COR-L47 (cell line): Measurements from ENCODE around the gene HBM.
"Not testable (repeated sequence)": the region's sequence is repeated elsewhere in the genome, so short reads cannot be mapped to it uniquely, and the experiment has no call there.

Source experiments
- DNase-seq: peaks from one replicate; lab custom pipeline; 2025; lab: John Stamatoyannopoulos, UW

Gene HBM

DNA sequence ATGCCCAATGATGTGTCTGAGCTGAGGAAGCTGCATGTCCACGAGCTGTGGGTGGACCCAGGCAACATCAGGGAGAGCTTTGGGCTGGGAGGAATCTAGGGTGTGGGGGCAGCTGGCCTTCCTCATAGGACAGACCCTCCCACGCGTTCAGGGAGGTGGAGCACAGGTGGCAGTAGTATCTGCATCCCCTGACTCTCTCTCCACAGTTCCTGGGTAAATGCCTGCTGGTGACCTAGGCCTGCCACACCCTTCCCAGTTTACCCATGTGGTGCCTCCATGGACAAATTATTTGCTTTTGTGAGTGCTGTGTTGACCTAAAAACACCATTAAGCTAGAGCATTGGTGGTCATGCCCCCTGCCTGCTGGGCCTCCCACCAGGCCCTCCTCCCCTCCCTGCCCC, 3.2 kb downstream of the HBM start:
- DNase-seq: no peak

DNA sequence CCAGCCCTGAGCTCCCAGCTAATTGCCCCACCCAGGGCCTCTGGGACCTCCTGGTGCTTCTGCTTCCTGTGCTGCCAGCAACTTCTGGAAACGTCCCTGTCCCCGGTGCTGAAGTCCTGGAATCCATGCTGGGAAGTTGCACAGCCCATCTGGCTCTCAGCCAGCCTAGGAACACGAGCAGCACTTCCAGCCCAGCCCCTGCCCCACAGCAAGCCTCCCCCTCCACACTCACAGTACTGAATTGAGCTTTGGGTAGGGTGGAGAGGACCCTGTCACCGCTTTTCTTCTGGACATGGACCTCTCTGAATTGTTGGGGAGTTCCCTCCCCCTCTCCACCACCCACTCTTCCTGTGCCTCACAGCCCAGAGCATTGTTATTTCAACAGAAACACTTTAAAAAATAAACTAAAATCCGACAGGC, 4.3 kb downstream of the HBM start:
- not testable (repeated sequence) for DNase-seq

DNA sequence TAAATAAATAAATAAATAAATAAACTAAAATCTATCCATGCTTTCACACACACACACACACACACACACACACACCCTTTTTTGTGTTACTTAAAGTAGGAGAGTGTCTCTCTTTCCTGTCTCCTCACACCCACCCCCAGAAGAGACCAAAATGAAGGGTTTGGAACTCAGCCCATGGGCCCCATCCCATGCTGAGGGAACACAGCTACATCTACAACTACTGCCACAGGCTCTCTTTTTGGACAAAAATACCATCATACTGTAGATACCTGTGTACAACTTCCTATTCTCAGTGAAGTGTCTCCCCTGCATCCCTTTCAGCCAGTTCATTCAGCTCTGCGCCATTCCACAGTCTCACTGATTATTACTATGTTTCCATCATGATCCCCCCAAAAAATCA, 5.0 kb downstream of the HBM start:
- DNase-seq: no peak

DNA sequence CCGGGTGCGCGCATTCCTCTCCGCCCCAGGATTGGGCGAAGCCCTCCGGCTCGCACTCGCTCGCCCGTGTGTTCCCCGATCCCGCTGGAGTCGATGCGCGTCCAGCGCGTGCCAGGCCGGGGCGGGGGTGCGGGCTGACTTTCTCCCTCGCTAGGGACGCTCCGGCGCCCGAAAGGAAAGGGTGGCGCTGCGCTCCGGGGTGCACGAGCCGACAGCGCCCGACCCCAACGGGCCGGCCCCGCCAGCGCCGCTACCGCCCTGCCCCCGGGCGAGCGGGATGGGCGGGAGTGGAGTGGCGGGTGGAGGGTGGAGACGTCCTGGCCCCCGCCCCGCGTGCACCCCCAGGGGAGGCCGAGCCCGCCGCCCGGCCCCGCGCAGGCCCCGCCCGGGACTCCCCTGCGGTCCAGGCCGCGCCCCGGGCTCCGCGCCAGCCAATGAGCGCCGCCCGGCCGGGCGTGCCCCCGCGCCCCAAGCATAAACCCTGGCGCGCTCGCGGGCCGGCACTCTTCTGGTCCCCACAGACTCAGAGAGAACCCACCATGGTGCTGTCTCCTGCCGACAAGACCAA, 6.7 kb downstream of the HBM start, which contains the start of gene HBA2:
Gene HBA2 (plus strand): TSS at position 503 of the 568 bp plus-strand sequence. CDS start 37 bp downstream, at position 540.
- DNase-seq: not testable (repeated sequence)

DNA sequence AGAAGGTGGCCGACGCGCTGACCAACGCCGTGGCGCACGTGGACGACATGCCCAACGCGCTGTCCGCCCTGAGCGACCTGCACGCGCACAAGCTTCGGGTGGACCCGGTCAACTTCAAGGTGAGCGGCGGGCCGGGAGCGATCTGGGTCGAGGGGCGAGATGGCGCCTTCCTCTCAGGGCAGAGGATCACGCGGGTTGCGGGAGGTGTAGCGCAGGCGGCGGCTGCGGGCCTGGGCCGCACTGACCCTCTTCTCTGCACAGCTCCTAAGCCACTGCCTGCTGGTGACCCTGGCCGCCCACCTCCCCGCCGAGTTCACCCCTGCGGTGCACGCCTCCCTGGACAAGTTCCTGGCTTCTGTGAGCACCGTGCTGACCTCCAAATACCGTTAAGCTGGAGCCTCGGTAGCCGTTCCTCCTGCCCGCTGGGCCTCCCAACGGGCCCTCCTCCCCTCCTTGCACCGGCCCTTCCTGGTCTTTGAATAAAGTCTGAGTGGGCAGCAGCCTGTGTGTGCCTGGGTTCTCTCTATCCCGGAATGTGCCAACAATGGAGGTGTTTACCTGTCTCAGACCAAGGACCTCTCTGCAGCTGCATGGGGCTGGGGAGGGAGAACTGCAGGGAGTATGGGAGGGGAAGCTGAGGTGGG, 7.6 kb downstream of the HBM start:
- DNase-seq: not testable (repeated sequence)

DNA sequence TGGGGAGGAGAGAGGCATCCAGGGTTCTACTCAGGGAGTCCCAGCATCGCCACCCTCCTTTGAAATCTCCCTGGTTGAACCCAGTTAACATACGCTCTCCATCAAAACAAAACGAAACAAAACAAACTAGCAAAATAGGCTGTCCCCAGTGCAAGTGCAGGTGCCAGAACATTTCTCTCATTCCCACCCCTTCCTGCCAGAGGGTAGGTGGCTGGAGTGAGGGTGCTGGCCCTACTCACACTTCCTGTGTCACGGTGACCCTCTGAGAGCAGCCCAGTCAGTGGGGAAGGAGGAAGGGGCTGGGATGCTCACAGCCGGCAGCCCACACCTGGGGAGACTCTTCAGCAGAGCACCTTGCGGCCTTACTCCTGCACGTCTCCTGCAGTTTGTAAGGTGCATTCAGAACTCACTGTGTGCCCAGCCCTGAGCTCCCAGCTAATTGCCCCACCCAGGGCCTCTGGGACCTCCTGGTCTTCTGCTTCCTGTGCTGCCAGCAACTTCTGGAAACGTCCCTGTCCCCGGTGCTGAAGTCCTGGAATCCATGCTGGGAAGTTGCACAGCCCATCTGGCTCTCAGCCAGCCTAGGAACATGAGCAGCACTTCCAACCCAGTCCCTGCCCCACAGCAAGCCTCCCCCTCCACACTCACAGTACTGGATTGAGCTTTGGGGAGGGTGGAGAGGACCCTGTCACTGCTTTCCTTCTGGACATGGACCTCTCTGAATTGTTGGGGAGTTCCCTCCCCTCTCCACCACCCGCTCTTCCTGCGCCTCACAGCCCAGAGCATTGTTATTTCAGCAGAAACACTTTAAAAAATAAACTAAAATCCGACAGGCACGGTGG, 8.4 kb downstream of the HBM start:
- DNase-seq: not testable (repeated sequence)

DNA sequence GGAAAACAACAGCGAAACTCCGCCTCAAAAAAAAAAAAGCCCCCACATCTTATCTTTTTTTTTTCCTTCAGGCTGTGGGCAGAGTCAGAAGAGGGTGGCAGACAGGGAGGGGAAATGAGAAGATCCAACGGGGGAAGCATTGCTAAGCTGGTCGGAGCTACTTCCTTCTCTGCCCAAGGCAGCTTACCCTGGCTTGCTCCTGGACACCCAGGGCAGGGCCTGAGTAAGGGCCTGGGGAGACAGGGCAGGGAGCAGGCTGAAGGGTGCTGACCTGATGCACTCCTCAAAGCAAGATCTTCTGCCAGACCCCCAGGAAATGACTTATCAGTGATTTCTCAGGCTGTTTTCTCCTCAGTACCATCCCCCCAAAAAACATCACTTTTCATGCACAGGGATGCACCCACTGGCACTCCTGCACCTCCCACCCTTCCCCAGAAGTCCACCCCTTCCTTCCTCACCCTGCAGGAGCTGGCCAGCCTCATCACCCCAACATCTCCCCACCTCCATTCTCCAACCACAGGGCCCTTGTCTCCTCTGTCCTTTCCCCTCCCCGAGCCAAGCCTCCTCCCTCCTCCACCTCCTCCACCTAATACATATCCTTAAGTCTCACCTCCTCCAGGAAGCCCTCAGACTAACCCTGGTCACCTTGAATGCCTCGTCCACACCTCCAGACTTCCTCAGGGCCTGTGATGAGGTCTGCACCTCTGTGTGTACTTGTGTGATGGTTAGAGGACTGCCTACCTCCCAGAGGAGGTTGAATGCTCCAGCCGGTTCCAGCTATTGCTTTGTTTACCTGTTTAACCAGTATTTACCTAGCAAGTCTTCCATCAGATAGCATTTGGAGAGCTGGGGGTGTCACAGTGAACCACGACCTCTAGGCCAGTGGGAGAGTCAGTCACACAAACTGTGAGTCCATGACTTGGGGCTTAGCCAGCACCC, 9.5 kb downstream of the HBM start:
- DNase-seq: no peak

DNA sequence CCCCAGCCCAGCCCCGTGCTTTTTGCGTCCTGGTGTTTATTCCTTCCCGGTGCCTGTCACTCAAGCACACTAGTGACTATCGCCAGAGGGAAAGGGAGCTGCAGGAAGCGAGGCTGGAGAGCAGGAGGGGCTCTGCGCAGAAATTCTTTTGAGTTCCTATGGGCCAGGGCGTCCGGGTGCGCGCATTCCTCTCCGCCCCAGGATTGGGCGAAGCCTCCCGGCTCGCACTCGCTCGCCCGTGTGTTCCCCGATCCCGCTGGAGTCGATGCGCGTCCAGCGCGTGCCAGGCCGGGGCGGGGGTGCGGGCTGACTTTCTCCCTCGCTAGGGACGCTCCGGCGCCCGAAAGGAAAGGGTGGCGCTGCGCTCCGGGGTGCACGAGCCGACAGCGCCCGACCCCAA, 10.2 kb downstream of the HBM start:
- DNase-seq: not testable (repeated sequence)

DNA sequence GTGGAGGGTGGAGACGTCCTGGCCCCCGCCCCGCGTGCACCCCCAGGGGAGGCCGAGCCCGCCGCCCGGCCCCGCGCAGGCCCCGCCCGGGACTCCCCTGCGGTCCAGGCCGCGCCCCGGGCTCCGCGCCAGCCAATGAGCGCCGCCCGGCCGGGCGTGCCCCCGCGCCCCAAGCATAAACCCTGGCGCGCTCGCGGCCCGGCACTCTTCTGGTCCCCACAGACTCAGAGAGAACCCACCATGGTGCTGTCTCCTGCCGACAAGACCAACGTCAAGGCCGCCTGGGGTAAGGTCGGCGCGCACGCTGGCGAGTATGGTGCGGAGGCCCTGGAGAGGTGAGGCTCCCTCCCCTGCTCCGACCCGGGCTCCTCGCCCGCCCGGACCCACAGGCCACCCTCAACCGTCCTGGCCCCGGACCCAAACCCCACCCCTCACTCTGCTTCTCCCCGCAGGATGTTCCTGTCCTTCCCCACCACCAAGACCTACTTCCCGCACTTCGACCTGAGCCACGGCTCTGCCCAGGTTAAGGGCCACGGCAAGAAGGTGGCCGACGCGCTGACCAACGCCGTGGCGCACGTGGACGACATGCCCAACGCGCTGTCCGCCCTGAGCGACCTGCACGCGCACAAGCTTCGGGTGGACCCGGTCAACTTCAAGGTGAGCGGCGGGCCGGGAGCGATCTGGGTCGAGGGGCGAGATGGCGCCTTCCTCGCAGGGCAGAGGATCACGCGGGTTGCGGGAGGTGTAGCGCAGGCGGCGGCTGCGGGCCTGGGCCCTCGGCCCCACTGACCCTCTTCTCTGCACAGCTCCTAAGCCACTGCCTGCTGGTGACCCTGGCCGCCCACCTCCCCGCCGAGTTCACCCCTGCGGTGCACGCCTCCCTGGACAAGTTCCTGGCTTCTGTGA, 11.0 kb downstream of the HBM start, which contains the start of gene HBA1:
Gene HBA1 (plus strand): TSS at position 204 of the 906 bp plus-strand sequence. CDS start 37 bp downstream, at position 241.
- not testable (repeated sequence) for DNase-seq

DNA sequence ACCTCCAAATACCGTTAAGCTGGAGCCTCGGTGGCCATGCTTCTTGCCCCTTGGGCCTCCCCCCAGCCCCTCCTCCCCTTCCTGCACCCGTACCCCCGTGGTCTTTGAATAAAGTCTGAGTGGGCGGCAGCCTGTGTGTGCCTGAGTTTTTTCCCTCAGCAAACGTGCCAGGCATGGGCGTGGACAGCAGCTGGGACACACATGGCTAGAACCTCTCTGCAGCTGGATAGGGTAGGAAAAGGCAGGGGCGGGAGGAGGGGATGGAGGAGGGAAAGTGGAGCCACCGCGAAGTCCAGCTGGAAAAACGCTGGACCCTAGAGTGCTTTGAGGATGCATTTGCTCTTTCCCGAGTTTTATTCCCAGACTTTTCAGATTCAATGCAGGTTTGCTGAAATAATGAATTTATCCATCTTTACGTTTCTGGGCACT, 11.6 kb downstream of the HBM start:
- DNase-seq: no peak

DNA sequence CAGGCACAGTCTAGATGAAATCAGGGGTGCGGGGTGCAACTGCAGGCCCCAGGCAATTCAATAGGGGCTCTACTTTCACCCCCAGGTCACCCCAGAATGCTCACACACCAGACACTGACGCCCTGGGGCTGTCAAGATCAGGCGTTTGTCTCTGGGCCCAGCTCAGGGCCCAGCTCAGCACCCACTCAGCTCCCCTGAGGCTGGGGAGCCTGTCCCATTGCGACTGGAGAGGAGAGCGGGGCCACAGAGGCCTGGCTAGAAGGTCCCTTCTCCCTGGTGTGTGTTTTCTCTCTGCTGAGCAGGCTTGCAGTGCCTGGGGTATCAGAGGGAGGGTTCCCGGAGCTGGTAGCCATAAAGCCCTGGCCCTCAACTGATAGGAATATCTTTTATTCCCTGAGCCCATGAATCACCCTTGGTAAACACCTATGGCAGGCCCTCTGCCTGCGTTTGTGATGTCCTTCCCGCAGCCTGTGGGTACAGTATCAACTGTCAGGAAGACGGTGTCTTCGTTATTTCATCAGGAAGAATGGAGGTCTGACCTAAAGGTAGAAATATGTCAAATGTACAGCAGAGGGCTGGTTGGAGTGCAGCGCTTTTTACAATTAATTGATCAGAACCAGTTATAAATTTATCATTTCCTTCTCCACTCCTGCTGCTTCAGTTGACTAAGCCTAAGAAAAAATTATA, 12.3 kb downstream of the HBM start:
- no peak for DNase-seq

DNA sequence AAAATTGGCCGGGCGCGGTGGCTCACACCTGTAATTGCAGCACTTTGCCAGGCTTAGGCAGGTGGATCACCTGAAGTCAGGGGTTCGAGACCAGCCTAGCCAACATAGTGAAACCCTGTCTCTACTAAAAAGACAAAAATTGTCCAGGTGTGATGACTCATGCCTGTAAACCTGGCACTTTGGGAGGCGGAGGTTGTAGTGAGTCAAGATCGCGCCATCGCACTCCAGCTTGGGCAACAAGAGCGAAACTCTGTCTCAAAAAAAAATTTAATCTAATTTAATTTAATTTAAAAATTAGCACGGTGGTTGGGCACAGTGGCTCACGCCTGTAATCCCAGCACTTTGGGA, 12.9 kb downstream of the HBM start:
- no peak for DNase-seq

DNA sequence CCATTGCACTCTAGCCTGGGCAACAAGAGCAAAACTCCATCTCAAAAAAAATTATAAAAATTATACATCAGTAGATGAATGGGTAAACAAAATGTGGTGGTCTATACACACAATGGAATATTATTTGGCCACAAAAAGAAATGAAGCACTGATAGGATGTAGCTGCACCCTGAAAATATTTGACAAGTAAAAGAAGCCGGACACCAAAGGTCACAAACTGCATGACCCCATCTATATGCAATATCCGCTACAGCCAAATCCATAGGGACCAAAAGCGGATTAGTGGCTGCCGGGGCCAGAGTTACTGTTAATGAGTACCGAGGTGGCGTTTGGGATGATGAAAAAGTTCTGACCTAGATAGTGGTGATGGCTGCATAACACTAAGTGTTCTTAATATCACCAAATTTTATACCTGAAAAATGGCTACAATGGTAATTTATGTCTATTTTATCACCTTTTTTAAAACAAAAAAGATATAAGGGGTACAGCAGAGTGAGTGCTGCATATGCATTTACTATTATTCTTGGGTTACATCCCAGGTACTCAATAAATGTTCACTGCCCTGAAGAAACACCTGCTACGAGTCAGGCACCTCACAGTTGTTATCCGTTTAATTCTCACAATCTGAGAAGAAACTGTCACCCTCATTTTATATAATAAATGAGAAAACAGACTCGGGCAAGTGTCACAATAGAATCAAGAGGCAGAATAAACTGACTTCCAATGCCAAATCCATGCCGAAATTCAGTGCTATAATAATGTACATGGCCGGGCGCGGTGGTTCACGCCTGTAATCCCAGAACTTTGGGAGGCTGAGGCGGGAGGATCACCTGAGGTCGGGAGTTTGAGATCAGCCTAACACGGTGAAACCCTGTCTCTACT, 13.7 kb downstream of the HBM start:
- DNase-seq: no peak

DNA sequence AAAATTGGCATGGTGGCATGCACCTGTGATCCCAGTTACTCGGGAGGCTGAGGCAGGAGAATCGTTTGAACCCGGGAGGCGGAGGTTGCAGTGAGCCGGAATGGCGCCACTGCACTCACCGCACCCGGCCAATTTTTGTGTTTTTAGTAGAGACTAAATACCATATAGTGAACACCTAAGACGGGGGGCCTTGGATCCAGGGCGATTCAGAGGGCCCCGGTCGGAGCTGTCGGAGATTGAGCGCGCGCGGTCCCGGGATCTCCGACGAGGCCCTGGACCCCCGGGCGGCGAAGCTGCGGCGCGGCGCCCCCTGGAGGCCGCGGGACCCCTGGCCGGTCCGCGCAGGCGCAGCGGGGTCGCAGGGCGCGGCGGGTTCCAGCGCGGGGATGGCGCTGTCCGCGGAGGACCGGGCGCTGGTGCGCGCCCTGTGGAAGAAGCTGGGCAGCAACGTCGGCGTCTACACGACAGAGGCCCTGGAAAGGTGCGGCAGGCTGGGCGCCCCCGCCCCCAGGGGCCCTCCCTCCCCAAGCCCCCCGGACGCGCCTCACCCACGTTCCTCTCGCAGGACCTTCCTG, 14.4 kb downstream of the HBM start, which contains the start of gene HBQ1:
Gene HBQ1 (plus strand): TSS at position 359 of the 575 bp plus-strand sequence. CDS start 28 bp downstream, at position 387.
- no peak for DNase-seq

DNA sequence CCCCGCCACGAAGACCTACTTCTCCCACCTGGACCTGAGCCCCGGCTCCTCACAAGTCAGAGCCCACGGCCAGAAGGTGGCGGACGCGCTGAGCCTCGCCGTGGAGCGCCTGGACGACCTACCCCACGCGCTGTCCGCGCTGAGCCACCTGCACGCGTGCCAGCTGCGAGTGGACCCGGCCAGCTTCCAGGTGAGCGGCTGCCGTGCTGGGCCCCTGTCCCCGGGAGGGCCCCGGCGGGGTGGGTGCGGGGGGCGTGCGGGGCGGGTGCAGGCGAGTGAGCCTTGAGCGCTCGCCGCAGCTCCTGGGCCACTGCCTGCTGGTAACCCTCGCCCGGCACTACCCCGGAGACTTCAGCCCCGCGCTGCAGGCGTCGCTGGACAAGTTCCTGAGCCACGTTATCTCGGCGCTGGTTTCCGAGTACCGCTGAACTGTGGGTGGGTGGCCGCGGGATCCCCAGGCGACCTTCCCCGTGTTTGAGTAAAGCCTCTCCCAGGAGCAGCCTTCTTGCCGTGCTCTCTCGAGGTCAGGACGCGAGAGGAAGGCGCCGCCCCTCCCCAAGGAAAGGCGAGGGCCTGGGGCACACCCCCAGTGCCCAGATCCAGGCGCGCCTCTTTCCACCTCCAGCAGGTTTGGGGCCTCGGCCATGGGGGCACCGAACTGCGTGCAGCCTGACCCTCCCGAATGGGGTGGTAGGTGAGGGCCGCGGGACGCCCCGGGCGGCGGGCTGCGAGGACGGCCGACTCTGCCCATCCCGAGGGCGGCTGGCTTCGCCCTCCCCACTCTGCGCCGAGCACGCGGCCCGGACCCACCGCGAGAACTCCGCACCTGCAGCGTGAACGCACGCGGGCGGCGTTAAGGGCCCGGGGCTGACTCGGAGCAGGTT, 15.1 kb downstream of the HBM start:
- peak; percentile 77 for DNase-seq

DNA sequence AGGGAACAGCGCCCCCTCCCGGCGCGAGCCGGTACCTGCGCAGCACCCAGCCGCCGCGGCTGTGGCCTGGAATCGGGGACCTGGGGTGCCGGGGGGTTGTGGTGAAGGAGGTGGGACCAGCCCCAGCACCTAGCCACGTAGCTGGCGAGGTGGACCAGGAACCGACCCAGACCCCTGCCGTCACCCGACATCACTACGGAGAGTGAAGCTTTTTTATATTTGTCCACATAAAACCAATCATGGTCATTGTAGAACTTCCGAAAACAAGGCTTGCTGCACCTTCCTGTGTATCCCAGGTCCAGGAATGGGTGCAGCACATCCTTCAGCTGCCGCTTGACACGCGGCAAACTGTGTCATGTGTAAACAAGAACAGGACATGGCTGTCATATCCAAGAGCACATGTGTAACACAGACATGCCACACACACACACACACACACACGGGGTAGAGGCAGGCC, 15.8 kb downstream of the HBM start:
- DNase-seq: no peak

DNA sequence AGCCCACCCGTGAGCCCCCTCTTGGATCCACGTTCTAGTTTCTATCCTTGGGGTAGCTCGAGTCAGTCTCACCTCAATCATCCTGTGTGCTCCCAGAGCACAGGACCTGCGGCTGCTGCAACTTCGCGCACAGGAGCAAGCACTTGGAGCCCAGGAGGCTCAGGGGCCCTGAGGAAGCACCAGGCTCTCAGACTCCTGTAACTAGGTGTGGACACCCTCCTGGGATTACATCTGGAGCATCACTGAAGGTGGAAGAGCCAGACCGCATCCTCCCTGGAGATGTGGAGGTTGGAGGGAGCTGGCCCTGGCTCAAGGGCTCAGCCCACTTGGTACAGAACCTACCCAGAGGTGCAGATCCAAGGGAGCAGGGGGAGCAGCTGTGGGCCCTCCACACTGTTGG, 17.2 kb downstream of the HBM start:
- no peak for DNase-seq
